Activated B cell treated with CpG ODN at 0.5 μM for 24 hours (primary cell): Measurements from ENCODE around the gene KCNJ6. TPM values are rescaled to one million over a fixed set of nuclear protein-coding genes. Genes with fewer than 3 reads are reported as not detected.

Experiments
- ATAC-seq: fragments of 200-7000 bp; cut with Tn5 transposase; one replicate; pipeline ENCODE4 v1.10.0; 2021; ENCODE audit warnings: low read depth, mild to moderate bottlenecking, moderate library complexity
- CTCF ChIA-PET: fragments of 350-600 bp; sonication (Branson Sonifier 250); formaldehyde crosslinking; loops from one replicate; lab custom pipeline; 2021; ENCODE audit warnings: antibody characterized with exemption; lab: Charles Lee
- POLR2A ChIA-PET: fragments of 350-600 bp; sonication (Branson Sonifier 250); formaldehyde crosslinking; loops from one replicate; lab custom pipeline; 2021; ENCODE audit warnings: antibody characterized with exemption; lab: Charles Lee
- DNase-seq: peaks from one replicate; pipeline ENCODE4 v3.0.0; 2022
- H3K27ac Mint-ChIP-seq: one replicate; pipeline ENCODE4 v1.8.0; 2020; ENCODE audit warnings: mixed read lengths
- H3K27me3 Mint-ChIP-seq: one replicate; pipeline ENCODE4 v1.8.0; 2021; ENCODE audit warnings: mixed read lengths
- H3K36me3 Mint-ChIP-seq: one replicate; pipeline ENCODE4 v1.8.0; 2021; ENCODE audit warnings: low read depth, mixed read lengths
- H3K4me1 Mint-ChIP-seq: one replicate; pipeline ENCODE4 v1.8.0; 2021; ENCODE audit warnings: mixed read lengths
- H3K4me3 Mint-ChIP-seq: one replicate; pipeline ENCODE4 v1.8.0; 2020; ENCODE audit warnings: mild to moderate bottlenecking, mixed read lengths
- H3K9me3 Mint-ChIP-seq: one replicate; pipeline ENCODE4 v1.8.0; 2020; ENCODE audit warnings: mixed read lengths
- CTCF ChIP-seq: fragments of 200-600 bp; IDR thresholded peaks from one replicate; pipeline ENCODE4 v1.8.0; 2022; ENCODE audit warnings: antibody characterized with exemption, mild to moderate bottlenecking
- intact Hi-C: fragments of 100-400 bp; cut with micrococcal nuclease; formaldehyde crosslinking; loops from one replicate; pipeline ENCODE4 v1.15.1; 2024
- total RNA-seq: library from RNA; stranded (reverse); gene quantifications from 2 replicates; pipeline ENCODE4 v1.2.3, GENCODE V29; 2022

The KCNJ6 gene
- total RNA-seq, 1 donor from 2014 or later: not detected

- TF ChIP-seq CTCF: no peak
- Mint-ChIP-seq H3K4me1 (no peaks in the 10 kb centered on the region), H3K27ac (no peak overlapping the region), H3K9me3 (no peaks in the 10 kb centered on the region), H3K27me3 (no peaks in the 10 kb centered on the region), H3K4me3 (no peak overlapping the region), H3K36me3 (no peaks in the 10 kb centered on the region)
- ChIA-PET POLR2A (no interaction called here), CTCF (no interaction called here)
- intact Hi-C loops: no loop called here
- ATAC-seq (no peak), DNase-seq (no peak)
Measured at GRCh38 chr21:37896788-37897187, 19.5 kb downstream of the KCNJ6 start.

- intact Hi-C loops: no loop called here
- CTCF ChIA-PET: no interaction called here
- peaks cover 5% of the 10 kb centered on the region for H3K27me3 Mint-ChIP-seq
- TF ChIP-seq CTCF: no peak
- no peak overlapping the region for H3K4me3 Mint-ChIP-seq
- ATAC-seq: no peak
- DNase-seq: no peak
- no peaks in the 10 kb centered on the region for H3K36me3 Mint-ChIP-seq
- POLR2A ChIA-PET: no interaction called here
- H3K9me3 Mint-ChIP-seq: no peaks in the 10 kb centered on the region
- no peak overlapping the region for H3K27ac Mint-ChIP-seq
- no peaks in the 10 kb centered on the region for H3K4me1 Mint-ChIP-seq
Measured at GRCh38 chr21:37891972-37892371, 24.3 kb downstream of the KCNJ6 start.

GRCh38 chr21:37888659-37889058 is 27.6 kb downstream of the KCNJ6 start:
- no peak for ATAC-seq
- peaks cover 7% of the 10 kb centered on the region for H3K27me3 Mint-ChIP-seq
- POLR2A ChIA-PET: no interaction called here

GRCh38 chr21:37886726-37887299 is 29.4 kb downstream of the KCNJ6 start:
- intact Hi-C loops: no loop called here
- no peak for TF ChIP-seq CTCF
- no peaks in the 10 kb centered on the region for H3K9me3 Mint-ChIP-seq
- ATAC-seq (no peak), DNase-seq (no peak)
- peaks cover 7% of the 10 kb centered on the region for H3K27me3 Mint-ChIP-seq
- H3K36me3 Mint-ChIP-seq: no peaks in the 10 kb centered on the region
- H3K27ac Mint-ChIP-seq: no peak overlapping the region
- POLR2A ChIA-PET: no interaction called here
- CTCF ChIA-PET: no interaction called here
- no peak overlapping the region for H3K4me3 Mint-ChIP-seq
- H3K4me1 Mint-ChIP-seq: no peaks in the 10 kb centered on the region

More at GRCh38 chr21:37888659-37889058, 27.6 kb downstream of the KCNJ6 start:
- DNase-seq: no peak
- CTCF ChIA-PET: no interaction called here
- H3K9me3 Mint-ChIP-seq: no peaks in the 10 kb centered on the region
- TF ChIP-seq CTCF: no peak
- H3K36me3 Mint-ChIP-seq: no peaks in the 10 kb centered on the region
- H3K4me3 Mint-ChIP-seq: no peak overlapping the region
- intact Hi-C loops: no loop called here
- no peak overlapping the region for H3K27ac Mint-ChIP-seq
- no peaks in the 10 kb centered on the region for H3K4me1 Mint-ChIP-seq

- no peaks in the 10 kb centered on the region for H3K36me3 Mint-ChIP-seq
- H3K9me3 Mint-ChIP-seq: no peaks in the 10 kb centered on the region
- H3K4me3 Mint-ChIP-seq: no peak overlapping the region
- ChIA-PET POLR2A (no interaction called here), CTCF (no interaction called here)
- ATAC-seq (no peak), DNase-seq (no peak)
- no peak overlapping the region for H3K27ac Mint-ChIP-seq
- peaks cover 7% of the 10 kb centered on the region for H3K27me3 Mint-ChIP-seq
- no peak for TF ChIP-seq CTCF
- H3K4me1 Mint-ChIP-seq: no peaks in the 10 kb centered on the region
- intact Hi-C loops: no loop called here
Measured at GRCh38 chr21:37886120-37886519, 30.1 kb downstream of the KCNJ6 start.
